ENCODE data around the gene HCRTR1. TPM values are rescaled to one million over a fixed set of nuclear protein-coding genes. Genes with fewer than 3 reads are reported as not detected.
A peak's percentile ranks its signal among the peaks of the same experiment; 100 is the strongest.

HCRTR1 gene
- total RNA-seq, 4 donors from 2014 or later: 0.21 to 2.5 TPM; not detected in 2

GRCh38 chr1:31650161-31651088 lies 32.9 kb downstream of the HCRTR1 start:
- Histone ChIP-seq H3K4me3 (no peak overlapping the region), H3K36me3 (peaks cover 0 to 45% (median 0%) of the 10 kb centered on the region in 3 donors), H3K27ac (peak overlapping the region in 1 of 4 donors; percentile 1), H3K4me1 (peaks cover 0 to 49% (median 3%) of the 10 kb centered on the region in 4 donors), H3K9me3 (no peaks in the 10 kb centered on the region), H3K27me3 (no peaks in the 10 kb centered on the region)
- DNase-seq (ENCODE audit: low spot score in 2 of 2): no peak
- whole genome bisulfite sequencing, 2 donors: 58 to 64% methylated on average over 9 of the region's 9 CpGs
- no peak for TF ChIP-seq CTCF (IDR thresholded peaks at IDR 0.05)
- no peak for TF ChIP-seq POLR2A (IDR thresholded peaks at IDR 0.05)
- TF ChIP-seq EP300 (IDR thresholded peaks at IDR 0.05): no peak

GRCh38 chr1:31651089-31651420 lies 33.6 kb downstream of the HCRTR1 start:
- WGBS, 2 donors: 38 to 40% methylated on average over 1 of the region's 1 CpG
- no peak for DNase-seq (ENCODE audit: low spot score in 2 of 2)
- Histone ChIP-seq H3K27ac (peak overlapping the region in 1 of 4 donors; percentile 1), H3K4me3 (no peak overlapping the region), H3K9me3 (no peaks in the 10 kb centered on the region), H3K27me3 (no peaks in the 10 kb centered on the region), H3K36me3 (peaks cover 0 to 51% (median 0%) of the 10 kb centered on the region in 3 donors), H3K4me1 (peaks cover 0 to 43% (median 0%) of the 10 kb centered on the region in 4 donors)
- no peak for TF ChIP-seq CTCF (IDR thresholded peaks at IDR 0.05)
- TF ChIP-seq POLR2A (IDR thresholded peaks at IDR 0.05): no peak
- TF ChIP-seq EP300 (IDR thresholded peaks at IDR 0.05): no peak

DNA sequence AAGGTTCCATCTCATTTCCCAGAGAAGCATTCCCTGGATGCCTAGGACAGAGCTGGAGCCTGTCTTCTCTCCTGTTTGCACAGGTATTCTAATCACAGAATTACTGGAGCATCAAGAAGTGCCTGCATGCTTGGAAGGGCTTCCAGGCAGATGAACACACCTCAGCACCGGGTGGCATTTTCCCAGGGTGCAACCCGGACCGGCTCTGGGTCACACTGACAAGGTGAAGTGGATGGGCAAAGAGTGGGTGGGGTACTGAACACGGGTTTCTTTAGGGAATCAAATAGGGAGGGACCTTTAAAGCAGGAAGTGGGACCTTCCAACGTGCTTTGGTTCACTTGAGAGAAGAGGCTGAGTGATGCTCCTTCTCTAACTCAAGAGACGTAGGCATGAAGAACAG lies 34.3 kb downstream of the HCRTR1 start:
- Histone ChIP-seq H3K4me1 (peaks cover 0 to 38% (median 0%) of the 10 kb centered on the region in 4 donors), H3K27ac (peak overlapping the region in 1 of 4 donors; percentile 14), H3K36me3 (peaks cover 0 to 55% (median 0%) of the 10 kb centered on the region in 3 donors), H3K4me3 (no peak overlapping the region), H3K9me3 (no peaks in the 10 kb centered on the region), H3K27me3 (no peaks in the 10 kb centered on the region)
- DNase-seq (ENCODE audit: low spot score in 2 of 2): no peak
- no peak for TF ChIP-seq EP300 (IDR thresholded peaks at IDR 0.05)
- no peak for TF ChIP-seq POLR2A (IDR thresholded peaks at IDR 0.05)
- TF ChIP-seq CTCF (IDR thresholded peaks at IDR 0.05): no peak
- WGBS, 2 donors: 68 to 70% methylated on average over 6 of the region's 6 CpGs

- peaks cover 0 to 67% (median 0%) of the 10 kb centered on the region in 3 donors for H3K36me3 ChIP-seq
- peaks cover 0 to 27% (median 0%) of the 10 kb centered on the region in 4 donors for H3K4me1 ChIP-seq
- DNase-seq (ENCODE audit: low spot score in 2 of 2): no peak
- H3K27me3 ChIP-seq: no peaks in the 10 kb centered on the region
- H3K9me3 ChIP-seq: no peaks in the 10 kb centered on the region
- H3K4me3 ChIP-seq: no peak overlapping the region
- H3K27ac ChIP-seq: no peak overlapping the region
- 65 to 78% methylated on average over 4 of the region's 4 CpGs for WGBS, 2 donors
- no peak for TF ChIP-seq EP300 (IDR thresholded peaks at IDR 0.05)
- TF ChIP-seq CTCF (IDR thresholded peaks at IDR 0.05): no peak
- TF ChIP-seq POLR2A (IDR thresholded peaks at IDR 0.05): no peak
These were observed 35.5 kb downstream of the HCRTR1 start for GRCh38 chr1:31652891-31653499.

Data from tibial nerve (tissue), 4 donors.